Panc1 (cell line): ENCODE measurements around the gene CLPTM1L. TPM values are rescaled to one million over a fixed set of nuclear protein-coding genes. Genes with fewer than 3 reads are reported as not detected.

Source experiments
- ATAC-seq: fragments of 200-7000 bp; cut with Tn5 transposase; 2 replicates; pipeline ENCODE4 v1.9.1; 2020; ENCODE audit warnings: mild to moderate bottlenecking, moderate library complexity
- BruUV-seq: library from RNA; stranded (reverse); fragments of 400-500 nt; replicated peaks from 2 replicates; lab custom pipeline; 2021; lab: Mats Ljungman, UMichigan
- CTCF ChIA-PET: fragments of 300-600 bp; sonication (Branson Sonifier 250); formaldehyde crosslinking; loops from one replicate; lab custom pipeline; 2022; ENCODE audit warnings: antibody characterized with exemption; lab: Charles Lee
- POLR2A ChIA-PET: fragments of 300-600 bp; sonication (Branson Sonifier 250); formaldehyde crosslinking; loops from one replicate; lab custom pipeline; 2022; ENCODE audit warnings: antibody characterized with exemption; lab: Charles Lee
- DNase-seq: peaks from one replicate; pipeline ENCODE4 v3.0.0-alpha.2; 2010; ENCODE audit warnings: low read depth, low spot score
- H3K27ac ChIP-seq: 2 replicates; pipeline ENCODE4 v1.5.1; 2011; ENCODE audit warnings: mild to moderate bottlenecking, low read length, inconsistent platforms
- H3K27me3 ChIP-seq: fragments of 200-500 bp; sonication (Bioruptor generic); 2 replicates; pipeline ENCODE4 v1.6.0; 2014; ENCODE audit warnings: low read length, inconsistent platforms; ENCODE audit not compliant: control insufficient read depth, insufficient read depth
- H3K36me3 ChIP-seq: fragments of 200-500 bp; sonication (Bioruptor generic); 2 replicates; pipeline ENCODE4 v1.5.1; 2014; ENCODE audit warnings: inconsistent platforms, mild to moderate bottlenecking, low read length, moderate library complexity; ENCODE audit not compliant: control insufficient read depth, insufficient read depth
- H3K4me1 ChIP-seq: 2 replicates; pipeline ENCODE4 v1.5.1; 2011; ENCODE audit warnings: inconsistent platforms, mild to moderate bottlenecking, low read length, moderate library complexity; ENCODE audit not compliant: control insufficient read depth, insufficient read depth
- H3K4me3 ChIP-seq, 2 experiments: 2 replicates each; pipeline ENCODE4 v1.5.1; 2011 to 2012; ENCODE audit warnings: low read depth in 2 of 2, low read length in 2 of 2, mild to moderate bottlenecking in 2 of 2, inconsistent platforms in 1 of 2, moderate library complexity in 1 of 2
- H3K9me3 ChIP-seq: fragments of 200-500 bp; sonication (Bioruptor generic); 2 replicates; pipeline ENCODE4 v1.5.1; 2014; ENCODE audit warnings: low read depth, mild to moderate bottlenecking, inconsistent platforms, low read length, moderate library complexity; ENCODE audit not compliant: control insufficient read depth, insufficient read depth
- CTCF ChIP-seq: fragments of 450-650 bp; IDR thresholded peaks from 2 replicates; pipeline ENCODE4 v1.5.1; 2017; ENCODE audit warnings: mild to moderate bottlenecking
- POLR2AphosphoS5 ChIP-seq: IDR thresholded peaks from 2 replicates; pipeline ENCODE4 v1.6.1; 2012; ENCODE audit warnings: mild to moderate bottlenecking, low read depth, low read length, moderate library complexity
- REST ChIP-seq, 2 experiments: IDR thresholded peaks; 2 replicates each; pipeline ENCODE4 v1.6.1; 2011 to 2012; ENCODE audit warnings: low read depth in 2 of 2, control low read depth in 1 of 2, low read length in 1 of 2, mild to moderate bottlenecking in 1 of 2, moderate library complexity in 1 of 2; ENCODE audit not compliant: insufficient read depth in 1 of 2
- SIN3A ChIP-seq: IDR thresholded peaks from 2 replicates; pipeline ENCODE4 v1.6.1; 2012; ENCODE audit warnings: low read depth, mild to moderate bottlenecking, low read length, moderate library complexity, borderline replicate concordance; ENCODE audit not compliant: insufficient read depth
- TCF7L2 ChIP-seq: IDR thresholded peaks from 2 replicates; pipeline ENCODE4 v1.6.1; 2011; ENCODE audit warnings: mild to moderate bottlenecking, low read depth, low read length, inconsistent platforms
- in situ Hi-C: cut with HindIII; loops from 2 replicates; pipeline ENCODE4 v1.10.0; 2016; ENCODE audit warnings: low sequenced_read_pairs, low pct_unique_long_range_greater_than_20kb
- intact Hi-C: fragments of 100-400 bp; cut with micrococcal nuclease; formaldehyde crosslinking; loops from one replicate; pipeline ENCODE4 v1.10.0; 2022; ENCODE audit not compliant: unreplicated experiment
- microRNA-seq: library from miRNA; unstranded; fragments of <30 nt; microRNA quantifications from one replicate; pipeline ENCODE4 v1.1.0, GENCODE V29; 2020; ENCODE audit not compliant: unreplicated experiment
- total RNA-seq: library from RNA; stranded (reverse); gene quantifications from one replicate; pipeline ENCODE4 v1.2.1, GENCODE V29; 2021; ENCODE audit not compliant: unreplicated experiment

Gene CLPTM1L
- total RNA-seq, 1 experiment from 2014 or later = 188 TPM

GRCh38 chr5:1268666-1269065, 76.2 kb downstream of the CLPTM1L start:
- TF ChIP-seq REST (IDR thresholded peaks at IDR 0.05; ENCODE audit: insufficient read depth in 1 of 2, low read depth in 2 of 2, low read length in 1 of 2) = no peak
- no peak for TF ChIP-seq SIN3A
- TF ChIP-seq TCF7L2 = no peak
- TF ChIP-seq CTCF = no peak
- no peak for TF ChIP-seq POLR2AphosphoS5
- Histone ChIP-seq H3K9me3 (no peaks in the 10 kb centered on the region), H3K4me1 (no peaks in the 10 kb centered on the region), H3K4me3 (no peak overlapping the region), H3K27ac (no peak overlapping the region), H3K27me3 (no peaks in the 10 kb centered on the region), H3K36me3 (no peaks in the 10 kb centered on the region)
- ATAC-seq = no peak
- no peak for DNase-seq
- intact Hi-C loops = no loop called here
- BruUV-seq = no TSS peak
- ChIA-PET POLR2A (no interaction called here), CTCF (no interaction called here)
- in situ Hi-C loops = no loop called here

DNA sequence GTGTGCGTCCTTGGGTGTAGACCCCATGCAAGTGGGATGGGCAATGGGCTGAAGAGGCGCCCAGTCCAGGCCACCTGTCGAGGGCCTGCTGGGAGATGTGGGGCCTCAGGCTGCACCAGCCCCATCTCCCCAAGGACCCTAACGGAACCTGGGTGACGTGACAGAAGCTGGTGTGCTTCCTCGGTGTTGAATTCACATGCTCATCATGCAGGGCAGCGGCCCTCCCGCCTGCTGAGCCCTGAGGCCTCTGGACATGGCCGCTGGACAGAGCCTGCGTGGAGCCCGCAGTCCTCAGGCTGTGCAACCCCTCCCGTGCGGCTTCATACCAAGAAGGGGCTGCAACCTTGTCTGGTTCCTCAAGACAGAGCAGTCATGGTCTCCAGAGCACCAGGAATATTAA, 76.8 kb downstream of the CLPTM1L start:
- ATAC-seq = no peak
- in situ Hi-C loops (no loop called here), intact Hi-C loops (no loop called here)
- TF ChIP-seq SIN3A (no peak), CTCF (no peak), TCF7L2 (no peak), REST (IDR thresholded peaks at IDR 0.05; ENCODE audit: insufficient read depth in 1 of 2, low read depth in 2 of 2, low read length in 1 of 2) (no peak), POLR2AphosphoS5 (no peak)
- BruUV-seq = no TSS peak
- Histone ChIP-seq H3K27ac (no peak overlapping the region), H3K9me3 (no peaks in the 10 kb centered on the region), H3K4me1 (no peaks in the 10 kb centered on the region), H3K4me3 (no peak overlapping the region), H3K36me3 (no peaks in the 10 kb centered on the region), H3K27me3 (no peaks in the 10 kb centered on the region)
- DNase-seq = no peak
- ChIA-PET CTCF (no interaction called here), POLR2A (no interaction called here)

Small RNAs within 50 kb of the gene (microRNA-seq; reads per million reads assigned to microRNA genes)
- gene MIR4457 = not detected

Other genes with a start within 250 kb of the CLPTM1L start
- gene SLC12A7, start 233.0 kb downstream of the CLPTM1L start, total RNA-seq = 297 TPM
- 0.23 TPM for gene SLC6A19, start 143.5 kb downstream of the CLPTM1L start, total RNA-seq
- gene SLC6A18, start 119.7 kb downstream of the CLPTM1L start, total RNA-seq = not detected
- 8.9 TPM for gene TERT, start 50.0 kb downstream of the CLPTM1L start, total RNA-seq
- 0.05 TPM for gene SLC6A3, start 100.3 kb upstream of the CLPTM1L start, total RNA-seq
- gene LPCAT1, start 178.9 kb upstream of the CLPTM1L start, total RNA-seq = 59.8 TPM